PFSK-1 (cell line): ENCODE measurements around the gene SOX12.

Experiments
- POLR2AphosphoS5 ChIP-seq: IDR thresholded peaks from 2 replicates; pipeline ENCODE4 v1.6.1; 2012; ENCODE audit warnings: low read depth, mild to moderate bottlenecking, control low read depth, low read length, moderate library complexity
- TF ChIP-seq, protein P1 (sequence below), 2 experiments: IDR thresholded peaks; 2 replicates each; pipeline versions ENCODE4 v1.6.1 to v1.8.0; 2011 to 2012; ENCODE audit warnings: low read depth in 2 of 2, low read length in 2 of 2, control low read depth in 1 of 2, inconsistent platforms in 1 of 2, mild to moderate bottlenecking in 1 of 2, moderate library complexity in 1 of 2; ENCODE audit not compliant: insufficient read depth in 1 of 2

DNA sequence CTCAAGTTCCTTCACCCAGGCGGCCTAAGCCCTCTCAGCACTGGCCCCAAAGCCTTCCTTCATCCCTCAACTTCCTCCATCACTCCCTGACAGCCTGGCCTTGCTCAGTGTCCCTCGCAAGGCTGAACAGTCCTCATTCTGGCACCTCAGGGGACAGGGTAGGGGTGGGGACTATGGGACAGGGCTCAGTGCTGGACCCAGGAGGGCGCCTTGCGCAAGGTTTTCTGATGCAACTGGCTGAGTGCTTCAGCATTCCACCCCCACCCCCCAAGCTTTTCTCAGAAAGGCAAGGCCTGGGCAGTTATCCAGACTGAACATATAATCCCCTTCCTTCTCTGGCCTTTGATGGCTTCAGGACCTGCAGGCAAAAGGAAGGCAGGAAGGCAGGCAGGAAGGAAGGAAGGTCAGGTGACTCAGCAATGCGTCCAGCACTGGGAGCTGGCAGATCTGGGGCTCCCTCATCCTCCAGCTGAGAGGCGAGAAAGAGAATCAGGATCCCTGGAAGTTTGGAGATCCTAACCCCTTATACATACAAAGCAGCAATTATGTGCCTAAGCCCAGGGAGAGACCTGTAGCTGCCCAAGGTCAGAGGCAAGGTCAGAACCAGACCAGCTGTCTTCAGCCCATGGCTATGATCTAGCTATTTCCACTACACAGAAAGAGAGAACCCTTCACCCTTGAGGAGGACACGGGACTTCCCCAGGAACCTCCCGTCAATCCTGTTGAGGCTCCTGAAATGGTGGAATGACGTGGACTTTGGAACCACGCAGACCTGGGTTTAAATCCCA, 46.6 kb downstream of the SOX12 start:
- TF ChIP-seq, protein P1, sequence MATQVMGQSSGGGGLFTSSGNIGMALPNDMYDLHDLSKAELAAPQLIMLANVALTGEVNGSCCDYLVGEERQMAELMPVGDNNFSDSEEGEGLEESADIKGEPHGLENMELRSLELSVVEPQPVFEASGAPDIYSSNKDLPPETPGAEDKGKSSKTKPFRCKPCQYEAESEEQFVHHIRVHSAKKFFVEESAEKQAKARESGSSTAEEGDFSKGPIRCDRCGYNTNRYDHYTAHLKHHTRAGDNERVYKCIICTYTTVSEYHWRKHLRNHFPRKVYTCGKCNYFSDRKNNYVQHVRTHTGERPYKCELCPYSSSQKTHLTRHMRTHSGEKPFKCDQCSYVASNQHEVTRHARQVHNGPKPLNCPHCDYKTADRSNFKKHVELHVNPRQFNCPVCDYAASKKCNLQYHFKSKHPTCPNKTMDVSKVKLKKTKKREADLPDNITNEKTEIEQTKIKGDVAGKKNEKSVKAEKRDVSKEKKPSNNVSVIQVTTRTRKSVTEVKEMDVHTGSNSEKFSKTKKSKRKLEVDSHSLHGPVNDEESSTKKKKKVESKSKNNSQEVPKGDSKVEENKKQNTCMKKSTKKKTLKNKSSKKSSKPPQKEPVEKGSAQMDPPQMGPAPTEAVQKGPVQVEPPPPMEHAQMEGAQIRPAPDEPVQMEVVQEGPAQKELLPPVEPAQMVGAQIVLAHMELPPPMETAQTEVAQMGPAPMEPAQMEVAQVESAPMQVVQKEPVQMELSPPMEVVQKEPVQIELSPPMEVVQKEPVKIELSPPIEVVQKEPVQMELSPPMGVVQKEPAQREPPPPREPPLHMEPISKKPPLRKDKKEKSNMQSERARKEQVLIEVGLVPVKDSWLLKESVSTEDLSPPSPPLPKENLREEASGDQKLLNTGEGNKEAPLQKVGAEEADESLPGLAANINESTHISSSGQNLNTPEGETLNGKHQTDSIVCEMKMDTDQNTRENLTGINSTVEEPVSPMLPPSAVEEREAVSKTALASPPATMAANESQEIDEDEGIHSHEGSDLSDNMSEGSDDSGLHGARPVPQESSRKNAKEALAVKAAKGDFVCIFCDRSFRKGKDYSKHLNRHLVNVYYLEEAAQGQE (IDR thresholded peaks at IDR 0.05; ENCODE audit: insufficient read depth in 1 of 2, low read depth in 2 of 2, low read length in 2 of 2): peak; percentile 50 to 66; a peak in 1 of 4 replicates
- no peak for TF ChIP-seq POLR2AphosphoS5
